Mucosa of gallbladder (tissue), 1 donor: ENCODE measurements around the gene SRRD. TPM values are rescaled to one million over a fixed set of nuclear protein-coding genes. Genes with fewer than 3 reads are reported as not detected.
"Not testable (repeated sequence)": the region's sequence is repeated elsewhere in the genome, so short reads cannot be mapped to it uniquely, and the experiment has no call there.

Experiments used
- DNase-seq: peaks from one replicate; pipeline ENCODE4 v3.0.0-alpha.2; 2020; ENCODE audit warnings: low spot score
- total RNA-seq: library from RNA; stranded (reverse); gene quantifications from one replicate; pipeline ENCODE4 v1.2.1, GENCODE V29; 2021
- donor health status: DM: no; HTN: no; CAD: no.

SRRD gene, protein sequence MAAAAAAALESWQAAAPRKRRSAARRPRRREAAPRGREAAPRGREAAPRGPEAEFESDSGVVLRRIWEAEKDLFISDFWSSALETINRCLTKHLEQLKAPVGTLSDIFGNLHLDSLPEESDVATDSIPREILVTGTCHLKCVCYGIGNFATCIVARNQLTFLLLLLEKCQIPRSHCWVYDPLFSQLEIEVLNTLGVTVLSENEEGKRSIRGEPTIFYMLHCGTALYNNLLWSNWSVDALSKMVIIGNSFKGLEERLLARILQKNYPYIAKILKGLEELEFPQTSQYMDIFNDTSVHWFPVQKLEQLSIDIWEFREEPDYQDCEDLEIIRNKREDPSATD
- 18.4 TPM for total RNA-seq

GRCh38 chr22:26483439-26484359, at the start of gene SRRD, which contains the start of gene HPS4:
Gene SRRD, plus strand, starts transcription at chr22:26483877. Its CDS starts 14 bp downstream, at chr22:26483891.
Gene HPS4, minus strand, starts transcription at chr22:26483783. Its CDS starts 2,021 bp downstream, at chr22:26481762.
- peak; percentile 92 for DNase-seq

GRCh38 chr22:26435327-26436093, 48.2 kb upstream of the SRRD start:
- DNase-seq = no peak

- DNase-seq = peak; percentile 85
Measured at GRCh38 chr22:26436903-26437515, 46.7 kb upstream of the SRRD start.

GRCh38 chr22:26437694-26438392, 45.8 kb upstream of the SRRD start:
- no peak for DNase-seq

DNA sequence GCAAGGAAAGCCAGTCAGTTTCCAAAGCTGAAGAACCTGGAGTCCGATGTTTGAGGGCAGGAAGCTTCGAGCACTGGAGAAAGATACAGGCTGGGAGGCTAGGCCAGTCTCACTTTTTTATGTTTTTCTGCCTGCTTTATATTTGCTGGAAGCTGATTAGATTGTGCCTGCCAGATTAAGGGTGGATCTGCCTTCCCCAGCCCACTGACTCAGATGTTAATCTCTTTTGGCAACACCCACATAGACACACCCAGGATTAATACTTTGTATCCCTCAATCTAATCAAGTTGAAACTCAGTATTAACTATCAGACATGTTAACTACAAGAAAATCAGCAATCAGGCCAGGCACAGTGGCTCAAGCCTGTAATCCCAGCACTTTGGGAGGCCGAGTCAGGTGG, 44.9 kb upstream of the SRRD start:
- DNase-seq = not testable (repeated sequence)

DNA sequence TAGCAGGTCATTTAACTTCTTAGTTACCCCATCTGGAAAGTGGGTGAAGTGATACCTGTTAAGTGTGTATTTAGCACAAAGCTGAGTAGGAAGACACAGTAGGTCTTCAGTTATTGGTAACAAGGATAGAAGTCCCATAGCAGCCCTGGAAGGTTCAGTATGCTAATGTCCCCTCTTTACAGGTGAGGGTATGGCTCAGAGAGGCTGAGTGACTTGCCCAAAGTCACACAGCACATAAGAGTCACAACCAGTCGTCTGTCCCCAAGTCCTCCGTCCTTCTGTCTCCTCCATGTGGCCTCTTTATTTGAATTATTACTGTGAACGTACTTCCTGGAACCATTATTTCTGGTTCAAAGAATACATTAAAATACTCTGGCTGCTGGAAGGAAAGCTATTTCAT, 44.1 kb upstream of the SRRD start:
- no peak for DNase-seq

DNA sequence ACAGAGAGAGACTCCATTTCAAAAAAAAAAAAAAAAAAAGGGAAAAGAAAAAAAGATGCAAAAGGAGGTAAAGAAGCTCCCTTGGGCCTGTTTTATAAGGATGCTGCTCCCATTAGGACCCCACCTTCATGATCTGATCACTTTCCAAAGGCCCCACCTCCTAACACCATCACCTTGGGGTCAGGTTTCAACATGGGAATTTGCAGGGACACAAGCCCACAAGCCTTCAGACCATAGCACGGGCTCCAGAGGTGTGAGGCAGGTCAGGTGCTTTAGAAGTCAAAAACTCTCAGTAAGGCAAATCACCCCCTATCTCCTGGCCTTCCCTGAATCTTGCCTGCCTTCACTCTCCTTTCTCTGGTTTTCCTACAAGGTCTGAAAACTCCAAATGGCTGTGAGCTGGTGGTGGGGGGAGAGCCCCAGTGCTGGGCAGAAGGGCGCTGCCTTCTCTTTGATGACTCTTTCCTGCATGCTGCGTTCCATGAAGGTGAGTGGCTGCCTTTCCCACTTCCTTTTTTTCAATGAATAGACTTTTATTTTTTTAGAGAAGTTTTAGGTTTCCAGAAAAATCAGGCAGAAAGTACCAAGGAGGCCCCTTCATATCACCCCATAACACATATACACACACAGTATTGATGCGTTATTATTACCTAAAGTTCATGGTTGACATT, 41.5 kb upstream of the SRRD start:
- DNase-seq = no peak

DNA sequence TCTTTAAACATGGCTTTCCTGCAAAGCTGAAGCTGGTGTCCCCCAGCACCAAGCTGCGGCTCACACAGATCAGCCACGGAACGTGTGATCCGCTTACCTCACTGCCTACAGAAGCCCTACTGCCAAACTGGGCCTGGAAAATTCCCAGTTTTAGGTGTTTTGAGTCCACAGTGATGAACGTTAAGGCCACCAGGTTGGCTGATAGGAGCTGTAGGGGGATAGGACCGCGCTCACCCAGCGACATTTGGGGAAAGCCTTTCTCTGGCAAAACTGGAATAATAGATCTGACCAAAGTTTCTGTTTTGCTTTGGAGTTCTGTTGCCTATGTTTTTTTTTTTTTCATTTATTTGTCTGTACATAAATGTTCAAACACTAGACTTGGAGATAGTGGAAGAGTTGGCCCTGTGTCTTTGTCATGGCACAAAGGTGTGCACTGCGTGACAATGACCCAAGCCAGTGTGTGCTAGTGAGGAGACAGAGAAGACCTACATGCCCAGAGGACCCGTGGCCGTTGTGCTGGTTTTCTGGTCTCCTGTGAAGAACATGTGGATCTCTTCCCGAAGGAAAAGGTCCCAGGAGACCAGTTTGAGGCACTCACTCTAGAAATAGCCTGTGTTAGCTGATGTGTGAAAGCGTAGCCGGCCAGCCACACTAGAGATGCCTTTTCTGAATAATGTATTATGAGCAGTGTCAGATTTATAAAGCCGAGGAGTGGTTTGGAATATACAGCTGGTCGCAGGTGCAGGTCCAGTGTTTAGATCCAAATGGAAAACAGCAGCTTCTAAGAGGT, 39.6 kb upstream of the SRRD start:
- DNase-seq = no peak

GRCh38 chr22:26444777-26445176, 38.9 kb upstream of the SRRD start:
- DNase-seq = no peak

DNA sequence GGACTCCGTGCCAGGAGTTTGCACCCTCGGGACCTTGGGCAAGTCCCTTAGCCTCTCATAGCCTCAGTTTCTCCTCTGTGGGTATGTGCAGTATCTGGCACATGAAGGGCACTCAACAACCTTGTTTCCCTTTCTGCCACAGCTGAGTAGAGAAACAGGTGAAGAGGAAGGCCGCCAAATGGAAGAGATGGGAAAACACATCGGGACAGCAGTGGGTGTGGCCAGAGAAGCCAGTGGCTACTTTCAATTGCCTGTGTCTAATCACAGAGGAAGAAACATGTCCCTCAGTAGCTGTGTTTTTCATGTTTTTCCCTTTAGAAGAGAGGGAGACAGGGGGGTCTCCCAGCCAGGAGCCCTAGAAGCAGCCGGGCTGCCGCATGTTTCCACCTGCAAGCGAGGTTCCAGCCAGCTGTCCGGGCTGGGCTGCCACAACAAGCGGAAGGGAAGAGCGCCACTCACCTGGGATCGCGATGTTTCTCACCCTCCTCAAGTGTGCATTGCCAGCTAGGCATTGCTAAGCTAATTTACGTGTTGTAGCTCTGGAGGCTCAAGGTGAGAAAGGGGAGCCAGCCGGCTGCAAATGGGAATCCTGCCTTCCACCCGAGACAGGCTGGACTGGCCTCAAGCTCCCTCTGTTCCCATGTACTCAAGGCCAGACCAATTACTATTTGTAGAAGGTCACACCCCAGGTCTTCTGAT, 38.0 kb upstream of the SRRD start:
- no peak for DNase-seq

DNA sequence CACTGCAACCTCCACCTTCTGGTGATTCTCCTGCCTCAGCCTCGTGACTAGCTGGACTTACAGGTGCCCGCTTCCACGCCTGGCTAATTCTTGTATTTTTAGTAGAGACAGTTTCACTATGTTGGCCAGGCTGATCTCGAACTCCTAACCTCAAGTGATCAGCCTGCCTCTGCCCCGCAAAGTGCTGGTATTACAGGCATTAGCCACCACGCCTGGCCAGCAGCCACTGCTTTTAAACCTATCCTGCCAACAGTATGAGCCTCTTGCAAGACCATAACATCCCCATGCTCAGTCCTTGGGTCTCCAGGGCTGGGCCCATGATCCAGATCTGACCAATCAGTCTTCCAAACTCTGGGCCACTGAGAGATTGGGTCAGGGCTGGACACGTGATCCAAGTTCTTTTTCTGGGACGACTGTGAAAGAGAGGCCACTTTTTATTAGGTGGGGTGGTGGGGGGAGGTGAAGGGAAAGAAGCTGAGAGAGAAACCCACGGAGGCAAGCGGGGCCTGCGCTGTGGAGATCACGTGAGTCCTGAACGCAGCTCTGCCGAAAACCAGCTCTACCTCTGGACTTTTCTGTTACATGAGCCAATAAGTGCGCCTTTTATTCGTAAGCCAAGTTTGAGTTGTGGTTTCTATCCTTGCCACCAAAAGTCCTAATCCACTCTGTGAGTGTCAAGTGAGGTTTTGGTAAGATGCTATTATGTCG, 36.7 kb upstream of the SRRD start:
- no peak for DNase-seq

DNA sequence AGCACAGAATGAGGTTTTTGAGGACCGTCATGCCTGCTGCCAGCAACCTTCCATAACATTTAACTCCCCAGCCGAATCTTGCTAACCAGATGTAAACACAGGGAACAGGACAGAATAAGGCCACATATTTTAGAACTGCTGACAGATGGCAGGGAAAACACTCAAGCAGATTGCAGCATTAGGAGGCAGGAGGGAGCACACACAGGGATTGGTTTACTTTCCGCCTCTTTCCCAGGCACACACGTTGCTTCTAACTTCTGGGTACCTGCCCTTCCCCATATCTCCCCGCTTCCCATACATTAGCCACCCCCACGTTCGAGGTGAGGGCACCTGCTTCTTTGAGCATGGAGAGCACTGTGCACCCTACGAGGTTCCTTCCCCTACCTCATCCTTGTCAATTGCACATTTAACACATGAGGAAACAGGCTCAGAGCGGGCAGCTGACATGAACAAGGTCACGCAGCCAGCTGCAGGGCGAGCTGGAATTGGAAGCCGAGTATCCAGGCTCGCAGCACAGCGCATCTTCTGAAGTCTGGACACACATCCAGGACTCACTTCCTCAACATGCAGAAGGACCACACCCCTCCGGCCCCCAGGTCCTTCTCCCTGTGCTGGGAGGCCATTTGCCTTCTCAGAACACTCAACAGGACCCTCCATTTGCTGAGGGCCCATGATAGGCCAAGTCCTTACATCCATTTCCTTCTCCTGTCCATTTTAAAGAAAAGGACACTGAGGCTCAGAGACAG, 35.9 kb upstream of the SRRD start:
- DNase-seq = no peak

DNA sequence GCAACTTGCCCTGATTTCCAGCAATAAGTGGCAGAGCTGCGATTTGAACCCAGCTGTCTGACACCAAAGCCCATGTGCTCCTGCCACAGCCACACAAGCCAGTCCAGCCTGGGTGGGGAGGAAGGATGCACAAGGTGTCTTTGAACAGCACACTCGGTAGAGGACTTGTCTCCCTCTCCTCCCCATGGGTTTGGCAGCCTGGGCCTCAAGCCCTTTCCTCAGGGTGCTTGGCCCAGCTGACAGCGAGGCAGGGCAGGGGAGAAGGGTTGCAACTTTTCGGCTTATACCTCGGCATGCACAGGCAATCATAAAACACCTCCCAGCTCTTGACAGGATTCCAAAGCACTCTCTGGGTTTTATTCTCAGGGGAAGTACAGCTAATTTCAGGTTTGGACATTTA, 35.3 kb upstream of the SRRD start:
- DNase-seq = no peak

DNA sequence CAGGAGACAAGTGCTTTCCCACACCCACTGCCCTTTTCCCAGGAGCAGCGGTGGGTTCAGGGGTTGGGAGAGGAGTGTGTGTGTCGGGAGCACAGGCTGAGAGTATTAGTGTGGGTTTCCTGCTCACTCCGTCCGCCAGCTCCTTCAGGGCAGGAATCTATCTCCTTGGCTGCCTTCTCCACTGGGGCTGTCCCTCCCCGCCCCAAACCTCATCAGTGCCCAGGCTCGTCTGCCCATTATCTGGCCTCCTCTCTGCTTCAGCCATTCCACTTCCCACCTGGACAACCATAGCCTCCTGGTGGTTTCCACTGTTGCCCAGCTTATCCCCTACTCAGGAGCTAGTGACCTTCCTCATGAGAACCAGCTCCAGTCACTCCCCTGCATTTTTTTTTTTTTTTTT, 34.7 kb upstream of the SRRD start:
- DNase-seq = no peak

DNA sequence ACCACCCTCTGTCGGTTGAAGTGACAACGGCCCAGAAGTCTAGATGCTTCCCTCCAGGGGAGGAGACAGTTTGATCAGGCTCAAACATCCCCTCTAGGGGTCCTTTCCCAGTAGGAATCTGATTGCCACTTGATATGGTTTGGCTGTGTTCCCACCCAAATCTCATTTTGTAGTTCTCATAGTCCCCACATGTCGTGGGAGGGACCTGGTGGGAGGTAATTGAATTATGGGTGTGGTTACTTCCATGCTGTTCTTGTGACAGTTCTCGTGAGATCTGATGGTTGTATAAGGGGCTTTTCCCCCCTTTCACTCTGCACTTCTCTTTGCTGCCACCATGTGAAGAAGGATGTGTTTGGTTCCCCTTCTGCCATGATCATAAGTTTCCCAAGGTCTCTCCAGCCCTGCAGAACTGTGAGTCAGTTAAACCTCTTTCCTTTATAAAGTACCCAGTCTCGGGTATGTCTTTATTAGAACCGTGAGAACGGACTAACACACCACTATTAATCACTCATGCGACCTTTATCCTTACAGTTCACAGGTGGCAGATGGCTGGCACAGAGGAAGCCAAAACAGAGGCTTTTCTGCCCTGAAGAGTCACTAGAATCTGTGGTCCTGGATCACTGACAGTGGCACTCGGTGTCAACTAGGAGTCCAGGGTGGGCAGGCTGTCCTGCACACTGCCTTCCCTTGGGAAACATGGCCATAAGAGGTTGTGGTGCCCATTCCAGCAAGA, 33.1 kb upstream of the SRRD start:
- DNase-seq = no peak

- no peak for DNase-seq
Measured at GRCh38 chr22:26452236-26453016, 31.3 kb upstream of the SRRD start.
